ENCODE data around the gene TMEM176A.
"Not testable (repeated sequence)": the region's sequence is repeated elsewhere in the genome, so short reads cannot be mapped to it uniquely, and the experiment has no call there.

TMEM176A gene

GRCh38 chr7:150788474-150789269, 11.9 kb upstream of the TMEM176A start:
- no peak for DNase-seq (ENCODE audit: low read depth)

- no peak for DNase-seq (ENCODE audit: low read depth)
Measured at GRCh38 chr7:150790416-150791075, 10.0 kb upstream of the TMEM176A start.

GRCh38 chr7:150791304-150791703, 9.3 kb upstream of the TMEM176A start:
- no peak for DNase-seq (ENCODE audit: low read depth)

GRCh38 chr7:150791746-150792452, 8.7 kb upstream of the TMEM176A start:
- no peak for DNase-seq (ENCODE audit: low read depth)

- no peak for DNase-seq (ENCODE audit: low read depth)
Measured at GRCh38 chr7:150793569-150794238, 6.9 kb upstream of the TMEM176A start.

GRCh38 chr7:150797661-150798060, 2.9 kb upstream of the TMEM176A start:
- no peak for DNase-seq (ENCODE audit: low read depth)

GRCh38 chr7:150799156-150799555, 1.4 kb upstream of the TMEM176A start:
- DNase-seq (ENCODE audit: low read depth): no peak

- DNase-seq (ENCODE audit: low read depth): no peak
Measured at GRCh38 chr7:150799741-150800580, 608 bp upstream of the TMEM176A start, which contains the start of gene TMEM176B. TMEM176B (minus strand) TSS chr7:150800364; CDS start chr7:150796569, 3,795 bp downstream.

GRCh38 chr7:150801242-150801945, 825 bp downstream of the TMEM176A start:
- DNase-seq (ENCODE audit: low read depth): no peak

GRCh38 chr7:150801946-150802771, 1.6 kb downstream of the TMEM176A start:
- DNase-seq (ENCODE audit: low read depth): no peak

GRCh38 chr7:150803161-150803860, 2.7 kb downstream of the TMEM176A start:
- DNase-seq (ENCODE audit: low read depth): no peak

- DNase-seq (ENCODE audit: low read depth): no peak
Measured at GRCh38 chr7:150804802-150805201, 4.2 kb downstream of the TMEM176A start.

- DNase-seq (ENCODE audit: low read depth): no peak
Measured at GRCh38 chr7:150805864-150806263, 5.3 kb downstream of the TMEM176A start.

GRCh38 chr7:150806454-150806853, 5.9 kb downstream of the TMEM176A start:
- DNase-seq (ENCODE audit: low read depth): no peak

GRCh38 chr7:150806863-150807262, 6.3 kb downstream of the TMEM176A start:
- DNase-seq (ENCODE audit: low read depth): no peak

- not testable (repeated sequence) for DNase-seq (ENCODE audit: low read depth)
Measured at GRCh38 chr7:150807616-150808438, 7.3 kb downstream of the TMEM176A start.

- no peak for DNase-seq (ENCODE audit: low read depth)
Measured at GRCh38 chr7:150814328-150815001, 13.9 kb downstream of the TMEM176A start.

GRCh38 chr7:150818971-150819370, 18.4 kb downstream of the TMEM176A start:
- DNase-seq (ENCODE audit: low read depth): no peak

All from activated gamma-delta T cell treated with anti-CD3 and anti-CD28 coated beads, Interleukin-2, amount 50 U/mL, for 16 hours (primary cell).